GM21576 (cell line): Measurements from ENCODE around the gene TRPV2.

Experiments used
- ATAC-seq: cut with Tn5 transposase; IDR thresholded peaks from one replicate; pipeline ENCODE4 v1.9.1; 2021; ENCODE audit warnings: mild to moderate bottlenecking, moderate library complexity; ENCODE audit not compliant: unreplicated experiment

TRPV2 gene

GRCh38 chr17:16473044-16474011 is 58.0 kb downstream of the TRPV2 start:
- ATAC-seq: no peak

GRCh38 chr17:16474012-16474725 is 58.8 kb downstream of the TRPV2 start:
- ATAC-seq: no peak

GRCh38 chr17:16475179-16475704 is 59.9 kb downstream of the TRPV2 start:
- ATAC-seq: no peak

DNA sequence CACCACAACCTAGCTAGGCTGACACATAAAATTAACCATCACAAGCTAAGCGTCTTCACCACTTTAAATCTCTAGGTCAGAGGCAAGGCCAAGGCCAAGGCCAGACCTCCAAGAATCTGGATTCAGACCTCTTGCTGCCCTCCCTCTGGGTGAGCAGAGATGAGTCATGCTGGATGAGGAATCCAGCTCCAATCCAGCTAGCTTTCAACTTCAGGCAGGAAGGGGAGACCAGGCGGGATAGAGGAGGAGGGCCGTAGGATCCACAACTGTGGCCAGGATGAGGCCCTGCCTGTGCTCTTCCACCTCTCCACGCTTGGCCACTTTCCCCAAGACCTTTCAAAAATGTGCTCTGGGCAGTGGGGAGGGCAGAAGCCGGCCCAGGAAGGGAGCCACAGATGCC is 61.9 kb downstream of the TRPV2 start:
- no peak for ATAC-seq

DNA sequence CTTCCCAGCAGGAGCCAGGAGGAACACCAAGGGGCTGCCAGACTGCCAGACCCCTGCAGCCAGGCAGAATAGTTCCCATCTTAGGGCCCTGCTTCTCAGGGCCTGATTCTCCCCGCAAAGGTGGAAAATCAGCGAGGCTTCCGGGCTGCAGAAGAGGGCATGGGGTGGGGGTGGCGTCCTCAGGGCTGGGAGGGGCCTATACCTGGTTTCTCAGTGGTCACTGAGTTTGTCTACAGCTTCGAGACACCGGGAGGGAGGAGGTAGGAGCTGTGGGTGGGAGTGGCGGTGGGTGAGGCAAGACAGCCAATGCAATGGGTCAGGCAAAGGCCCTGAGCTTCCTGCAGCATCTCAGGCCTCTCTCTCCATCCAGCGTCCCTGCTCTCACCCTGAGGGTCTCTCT is 62.3 kb downstream of the TRPV2 start:
- no peak for ATAC-seq

GRCh38 chr17:16478649-16479048 is 63.3 kb downstream of the TRPV2 start:
- no peak for ATAC-seq

DNA sequence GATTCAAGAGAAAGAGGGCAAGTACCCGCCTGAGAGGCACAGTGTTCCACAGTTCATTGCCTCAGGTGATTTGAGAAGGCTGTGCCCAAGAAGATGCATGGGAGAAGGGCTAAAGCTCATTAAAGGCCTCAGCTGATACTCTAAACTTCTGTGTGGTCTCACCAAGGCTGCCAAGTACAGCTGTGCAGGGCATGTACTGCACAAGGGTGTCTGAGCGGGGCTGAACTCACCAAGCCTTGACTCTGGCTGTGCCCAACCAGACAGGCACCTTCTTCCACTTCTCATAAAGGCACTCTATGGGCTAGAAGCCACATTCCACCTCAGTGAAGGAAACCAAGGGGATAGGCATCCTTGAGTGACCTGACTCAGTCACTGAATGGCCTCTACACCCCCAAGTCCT is 63.9 kb downstream of the TRPV2 start:
- no peak for ATAC-seq

DNA sequence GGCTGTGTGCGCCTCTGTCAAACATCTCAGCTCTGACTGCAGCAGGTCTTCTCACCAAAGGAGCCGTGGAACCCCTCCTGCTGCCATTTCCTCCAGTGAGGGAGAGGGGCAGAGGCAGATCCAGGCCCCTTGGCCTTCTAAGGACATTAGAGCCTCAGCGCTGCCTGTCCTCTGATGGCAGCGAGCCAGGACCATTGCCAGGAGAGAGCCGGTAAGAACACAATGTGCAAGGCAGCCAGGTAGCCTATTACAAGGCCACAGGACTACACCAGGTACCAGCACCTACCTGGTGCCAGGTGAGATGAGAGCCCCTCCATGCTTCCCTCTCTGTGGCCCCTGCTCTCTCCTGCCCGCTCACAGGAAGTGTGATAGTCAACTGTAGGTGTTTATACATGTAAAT is 65.6 kb downstream of the TRPV2 start:
- ATAC-seq: no peak

GRCh38 chr17:16482253-16482652 is 66.9 kb downstream of the TRPV2 start:
- ATAC-seq: no peak

DNA sequence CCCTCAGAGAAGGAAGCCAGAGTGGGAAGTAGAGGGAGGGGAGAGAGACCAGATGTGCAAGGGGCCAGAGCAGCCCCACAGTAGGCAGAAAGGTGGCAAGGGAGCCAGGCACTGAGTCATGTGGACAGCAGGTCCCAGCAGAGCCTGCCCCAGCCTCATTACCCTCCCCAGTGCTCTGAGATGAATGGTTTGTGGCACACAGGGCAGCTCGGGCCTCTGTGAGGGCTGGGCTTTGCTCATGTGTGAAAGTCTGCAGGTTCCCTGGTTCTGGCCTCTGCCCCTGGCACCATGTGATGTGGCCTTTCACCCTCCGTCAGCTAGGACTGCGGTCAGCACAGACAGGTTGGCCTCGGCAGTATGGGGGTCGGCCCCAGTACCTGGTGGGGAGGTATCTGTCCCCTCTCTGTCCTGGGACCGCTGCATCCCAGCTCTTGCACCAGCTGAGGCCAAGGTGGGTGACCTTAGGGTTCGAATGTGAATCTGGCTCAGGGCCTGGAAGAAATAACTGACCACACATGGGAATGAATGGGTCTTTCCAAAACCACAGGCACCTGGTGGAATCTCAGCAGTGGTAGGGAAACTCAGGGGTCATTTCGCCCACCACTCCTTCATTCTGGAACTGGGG is 67.8 kb downstream of the TRPV2 start:
- ATAC-seq: no peak

GRCh38 chr17:16484445-16485175 is 69.2 kb downstream of the TRPV2 start:
- no peak for ATAC-seq
